ENCODE measurements around the gene HOOK1.
A peak's percentile ranks its signal among the peaks of the same experiment; 100 is the strongest.

HOOK1 gene

DNA sequence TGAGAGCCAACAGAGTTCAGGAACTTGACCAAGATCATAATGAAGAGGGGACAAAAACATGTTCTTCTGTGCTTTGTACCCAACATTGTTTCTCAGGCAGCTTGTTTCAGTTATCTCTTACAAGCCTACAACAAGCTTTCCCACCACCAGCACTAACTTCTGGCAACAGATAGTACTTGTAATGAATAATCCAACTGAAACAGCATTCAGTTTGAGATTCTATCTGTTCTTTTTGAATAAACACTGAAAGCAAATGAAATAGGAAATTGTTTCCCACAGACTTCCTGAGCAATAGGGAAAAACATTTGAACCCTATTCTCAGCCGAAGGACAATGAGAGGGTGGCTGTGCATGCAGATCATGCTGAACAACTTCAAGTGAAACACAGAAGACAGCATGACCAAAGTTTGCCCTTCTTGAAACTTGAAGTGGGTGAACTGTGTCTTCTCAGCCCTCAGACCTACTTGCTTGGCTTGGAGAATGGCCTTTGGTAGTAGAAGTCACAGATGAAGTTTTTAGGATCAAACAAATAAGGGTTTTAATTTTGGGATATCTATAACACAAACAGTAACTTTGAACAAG, 11.2 kb upstream of the HOOK1 start:
- no peak for DNase-seq (ENCODE audit: low read depth)
- TF ChIP-seq, protein P1, sequence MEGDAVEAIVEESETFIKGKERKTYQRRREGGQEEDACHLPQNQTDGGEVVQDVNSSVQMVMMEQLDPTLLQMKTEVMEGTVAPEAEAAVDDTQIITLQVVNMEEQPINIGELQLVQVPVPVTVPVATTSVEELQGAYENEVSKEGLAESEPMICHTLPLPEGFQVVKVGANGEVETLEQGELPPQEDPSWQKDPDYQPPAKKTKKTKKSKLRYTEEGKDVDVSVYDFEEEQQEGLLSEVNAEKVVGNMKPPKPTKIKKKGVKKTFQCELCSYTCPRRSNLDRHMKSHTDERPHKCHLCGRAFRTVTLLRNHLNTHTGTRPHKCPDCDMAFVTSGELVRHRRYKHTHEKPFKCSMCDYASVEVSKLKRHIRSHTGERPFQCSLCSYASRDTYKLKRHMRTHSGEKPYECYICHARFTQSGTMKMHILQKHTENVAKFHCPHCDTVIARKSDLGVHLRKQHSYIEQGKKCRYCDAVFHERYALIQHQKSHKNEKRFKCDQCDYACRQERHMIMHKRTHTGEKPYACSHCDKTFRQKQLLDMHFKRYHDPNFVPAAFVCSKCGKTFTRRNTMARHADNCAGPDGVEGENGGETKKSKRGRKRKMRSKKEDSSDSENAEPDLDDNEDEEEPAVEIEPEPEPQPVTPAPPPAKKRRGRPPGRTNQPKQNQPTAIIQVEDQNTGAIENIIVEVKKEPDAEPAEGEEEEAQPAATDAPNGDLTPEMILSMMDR (conservative IDR thresholded peaks at IDR 0.05; ENCODE audit: control insufficient read depth, insufficient read depth, low read depth, low read length): no peak
- H3K4me3 ChIP-seq (ENCODE audit: control insufficient read depth, low read depth, low read length): no peak overlapping the region

DNA sequence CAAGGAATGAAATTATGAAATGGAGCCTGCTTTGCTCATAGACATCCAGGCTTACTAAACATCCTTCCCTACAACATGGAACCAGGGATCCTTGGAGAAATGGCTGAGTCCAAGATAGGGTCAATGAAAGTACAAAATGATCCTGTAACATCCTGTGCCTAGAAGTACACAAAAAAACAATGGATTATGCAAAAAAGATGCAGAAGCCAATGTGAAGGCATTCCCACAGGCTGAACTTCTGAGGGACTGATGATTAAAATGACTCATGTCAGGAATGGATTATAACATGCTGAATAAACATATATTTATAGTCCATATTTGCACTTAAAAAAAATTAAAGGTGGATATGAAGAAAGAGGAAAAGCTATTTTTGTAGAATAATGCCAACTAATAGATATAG, 10.4 kb upstream of the HOOK1 start:
- DNase-seq (ENCODE audit: low read depth): peak; percentile 6
- no peak overlapping the region for H3K4me3 ChIP-seq (ENCODE audit: control insufficient read depth, low read depth, low read length)
- TF ChIP-seq, protein P1 (conservative IDR thresholded peaks at IDR 0.05; ENCODE audit: control insufficient read depth, insufficient read depth, low read depth, low read length): no peak

DNA sequence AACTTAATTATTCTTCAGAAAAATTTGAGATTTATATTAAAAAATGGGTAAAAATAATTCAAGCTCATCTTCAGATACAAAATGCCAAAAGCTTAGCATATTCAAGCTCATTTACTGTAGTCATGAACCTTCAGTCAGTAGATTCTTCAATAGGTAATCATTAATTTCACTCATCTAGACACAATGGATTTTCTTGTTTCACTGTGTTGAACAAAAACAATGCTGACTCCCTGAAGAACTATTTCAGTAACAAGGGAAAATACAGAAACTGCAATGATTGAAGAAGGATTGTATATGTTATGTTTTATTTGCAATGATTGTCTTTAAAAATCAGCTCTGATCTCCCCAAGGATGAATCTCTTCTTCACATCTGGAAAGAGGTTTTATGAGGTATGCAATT, 9.2 kb upstream of the HOOK1 start:
- TF ChIP-seq, protein P1 (conservative IDR thresholded peaks at IDR 0.05; ENCODE audit: control insufficient read depth, insufficient read depth, low read depth, low read length): no peak

GRCh38 chr1:59814180-59814900, 409 bp upstream of the HOOK1 start:
- TF ChIP-seq, protein P1 (conservative IDR thresholded peaks at IDR 0.05; ENCODE audit: control insufficient read depth, insufficient read depth, low read depth, low read length): no peak
- peak; percentile 6 for DNase-seq (ENCODE audit: low read depth)
- no peak overlapping the region for H3K4me3 ChIP-seq (ENCODE audit: control insufficient read depth, low read depth, low read length)

More for the DNA sequence above, 9.2 kb upstream of the HOOK1 start:
- DNase-seq (ENCODE audit: low read depth): no peak
- no peak overlapping the region for H3K4me3 ChIP-seq (ENCODE audit: control insufficient read depth, low read depth, low read length)

- no peak for DNase-seq (ENCODE audit: low read depth)
- no peak overlapping the region for H3K4me3 ChIP-seq (ENCODE audit: control insufficient read depth, low read depth, low read length)
- TF ChIP-seq, protein P1 (conservative IDR thresholded peaks at IDR 0.05; ENCODE audit: control insufficient read depth, insufficient read depth, low read depth, low read length): no peak
Observed at GRCh38 chr1:59815892-59816291, 1.1 kb downstream of the HOOK1 start.

GRCh38 chr1:59816318-59816878, 1.6 kb downstream of the HOOK1 start:
- DNase-seq (ENCODE audit: low read depth): no peak
- no peak overlapping the region for H3K4me3 ChIP-seq (ENCODE audit: control insufficient read depth, low read depth, low read length)

More at GRCh38 chr1:59816318-59816878, 1.6 kb downstream of the HOOK1 start:
- TF ChIP-seq, protein P1 (conservative IDR thresholded peaks at IDR 0.05; ENCODE audit: control insufficient read depth, insufficient read depth, low read depth, low read length): no peak
